ENCODE measurements around the gene KIF13A. TPM values are rescaled to one million over a fixed set of nuclear protein-coding genes. Genes with fewer than 3 reads are reported as not detected.

KIF13A gene
- total and polyA plus RNA-seq, 9 of the 15 experiments (the other 6 are each of a cell fraction or from before 2014, with no cell fraction given): 3.6 to 44.3 (median 29.7) TPM

GRCh38 chr6:17869753-17870050, 117.7 kb downstream of the KIF13A start (continued):
- TF ChIP-seq ZNF274 (IDR thresholded peaks at IDR 0.05; ENCODE audit: borderline replicate concordance, low read depth, low read length) (no peak), SIRT6 (IDR thresholded peaks at IDR 0.05; ENCODE audit: low read depth, low read length) (no peak), TEAD4 (IDR thresholded peaks at IDR 0.05; ENCODE audit: low read length) (peak; percentile 64), TEAD4 (CRISPR knock-in tag; IDR thresholded peaks at IDR 0.05; ENCODE audit: borderline replicate concordance) (no peak), ELF4 (CRISPR knock-in tag; IDR thresholded peaks at IDR 0.05) (no peak), ZNF184 (CRISPR knock-in tag; IDR thresholded peaks at IDR 0.05) (no peak), CREBBP (IDR thresholded peaks at IDR 0.05; ENCODE audit: low read depth, low read length) (no peak), ZNF586 (CRISPR knock-in tag; conservative IDR thresholded peaks at IDR 0.05) (no peak), IRF1 (CRISPR knock-in tag; IDR thresholded peaks at IDR 0.05; ENCODE audit: borderline replicate concordance) (no peak), CHAMP1 (IDR thresholded peaks at IDR 0.05) (no peak), KDM5B (IDR thresholded peaks at IDR 0.05; ENCODE audit: insufficient replicate concordance, low read depth, low read length) (no peak), RBM22 (IDR thresholded peaks at IDR 0.05; ENCODE audit: low read depth, low read length, poor library complexity, severe bottlenecking) (no peak), MCM5 (IDR thresholded peaks at IDR 0.05; ENCODE audit: low read depth) (no peak), ZFPM2 (CRISPR knock-in tag; IDR thresholded peaks at IDR 0.05) (no peak), HMG20A (CRISPR knock-in tag; conservative IDR thresholded peaks at IDR 0.05) (no peak), RBFOX2 (IDR thresholded peaks at IDR 0.05; ENCODE audit: low read depth, low read length) (no peak), ZNF778 (CRISPR knock-in tag; IDR thresholded peaks at IDR 0.05) (no peak), ZNF165 (CRISPR knock-in tag; IDR thresholded peaks at IDR 0.05; ENCODE audit: borderline replicate concordance) (no peak), ZNF609 (CRISPR knock-in tag; IDR thresholded peaks at IDR 0.05; ENCODE audit: borderline replicate concordance) (no peak), PHB2 (IDR thresholded peaks at IDR 0.05; ENCODE audit: low read depth) (no peak)
- TF ChIP-seq, protein P1, sequence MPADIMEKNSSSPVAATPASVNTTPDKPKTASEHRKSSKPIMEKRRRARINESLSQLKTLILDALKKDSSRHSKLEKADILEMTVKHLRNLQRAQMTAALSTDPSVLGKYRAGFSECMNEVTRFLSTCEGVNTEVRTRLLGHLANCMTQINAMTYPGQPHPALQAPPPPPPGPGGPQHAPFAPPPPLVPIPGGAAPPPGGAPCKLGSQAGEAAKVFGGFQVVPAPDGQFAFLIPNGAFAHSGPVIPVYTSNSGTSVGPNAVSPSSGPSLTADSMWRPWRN (IDR thresholded peaks at IDR 0.05; ENCODE audit: low read depth): peak; percentile 55; the same call in 1 of the 2 replicates
